Measurements from ENCODE around the gene GTF3A.
A peak's percentile ranks its signal among the peaks of the same experiment; 100 is the strongest.

The GTF3A gene

DNA sequence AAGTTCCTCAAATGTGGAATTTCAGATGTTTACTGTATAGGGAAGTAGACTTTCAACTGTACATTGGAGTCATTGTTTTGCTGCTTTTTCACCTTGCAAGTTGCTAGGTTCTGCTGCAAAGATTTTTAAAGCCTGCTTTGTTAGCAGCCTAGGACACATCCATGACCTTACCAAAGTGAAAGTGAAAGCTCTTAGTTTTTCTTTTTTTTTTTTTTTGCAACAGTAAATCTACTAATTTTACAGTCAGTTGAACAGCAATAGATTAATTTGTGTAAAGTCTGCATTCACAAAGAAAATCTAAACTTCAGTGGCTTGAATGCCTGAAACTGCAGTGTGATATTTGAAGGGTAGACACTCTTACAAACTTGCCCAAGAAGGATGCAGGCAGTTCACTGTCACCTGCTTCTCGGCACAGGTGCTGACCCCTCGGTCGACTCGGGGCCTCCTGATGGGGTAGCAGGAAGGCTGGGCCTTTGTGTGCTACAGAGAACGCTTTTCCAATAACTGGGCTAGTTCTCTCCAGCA lies 31.0 kb downstream of the GTF3A start:
- ChIA-PET POLR2A (no interaction called here), CTCF (interaction anchor here (0.7 to 2.4 kb wide), 7 partner anchors 10 to 401 kb away, joined by 3 to 15 read pairs (median 4); no protein-coding TSS in a partner anchor)
- peak overlapping the region in 1 of 2 experiments; percentile 79 for H3K27ac ChIP-seq (ENCODE audit: insufficient read depth in 1 of 2, low read depth in 1 of 2, low read length in 2 of 2, poor library complexity in 1 of 2, severe bottlenecking in 2 of 2)
- H3K9me3 ChIP-seq (ENCODE audit: control extremely low read depth in 1 of 5, control insufficient read depth in 4 of 5, insufficient read depth in 2 of 5, low read depth in 1 of 5, low read length in 4 of 5) = no peaks in the 10 kb centered on the region
- H3K36me3 ChIP-seq (ENCODE audit: control insufficient read depth in 4 of 4, insufficient read depth in 4 of 4, low read length in 3 of 4) = no peaks in the 10 kb centered on the region
- H3K4me3 ChIP-seq (ENCODE audit: control insufficient read depth in 1 of 7, extremely low read depth in 1 of 7, insufficient read depth in 4 of 7, low read depth in 2 of 7, low read length in 6 of 7) = peak overlapping the region in 6 of 7 experiments; percentile 29 to 78 (median 57)
- WGBS (ENCODE audit: insufficient coverage) = 0% methylated on average over 5 of the region's 5 CpGs
- peak in 2 of 3 donors; percentile 58 to 66 for DNase-seq
- peaks cover 15 to 31% (median 24%) of the 10 kb centered on the region in 4 experiments for H3K4me1 ChIP-seq (ENCODE audit: control extremely low read depth in 1 of 4, control insufficient read depth in 4 of 4, insufficient read depth in 4 of 4, low read length in 3 of 4)
- no peaks in the 10 kb centered on the region for H3K27me3 ChIP-seq (replicated peaks in 2 of 5; ENCODE audit: control insufficient read depth in 4 of 5, insufficient read depth in 5 of 5, low read length in 4 of 5)

DNA sequence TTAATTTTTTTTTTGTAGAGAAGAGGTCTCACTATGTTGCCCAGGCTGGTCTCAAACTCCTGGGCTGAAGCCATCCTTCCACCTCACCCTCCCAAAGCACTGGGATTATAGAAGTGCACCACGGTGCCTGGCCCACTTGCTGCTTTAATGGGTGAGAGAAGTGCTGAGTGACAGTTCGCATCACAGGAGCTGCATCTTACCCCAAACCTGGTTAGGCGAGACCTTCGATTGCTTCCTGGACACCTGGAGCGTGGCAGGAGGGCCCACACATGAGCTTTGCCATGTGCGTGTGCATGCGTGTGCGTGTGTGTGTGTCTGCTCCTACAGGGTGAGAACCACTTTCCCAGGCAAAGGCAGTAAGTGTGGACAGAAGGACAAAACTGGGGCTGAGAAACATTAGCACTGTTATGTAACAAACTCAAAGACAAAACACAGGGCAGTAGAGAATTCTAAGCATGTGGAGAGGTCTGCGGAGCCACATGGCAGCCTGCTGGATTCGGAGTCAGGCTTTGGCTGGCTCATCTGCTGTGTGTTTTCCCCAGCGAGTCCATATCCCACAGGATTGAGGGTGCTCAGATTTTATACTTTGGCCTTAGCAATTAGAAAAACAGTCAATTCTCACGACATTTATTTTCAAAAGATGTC lies 37.6 kb downstream of the GTF3A start:
- H3K27me3 ChIP-seq (replicated peaks in 2 of 5; ENCODE audit: control insufficient read depth in 4 of 5, insufficient read depth in 5 of 5, low read length in 4 of 5) = no peaks in the 10 kb centered on the region
- no peaks in the 10 kb centered on the region for H3K36me3 ChIP-seq (ENCODE audit: control insufficient read depth in 4 of 4, insufficient read depth in 4 of 4, low read length in 3 of 4)
- H3K4me3 ChIP-seq (ENCODE audit: control insufficient read depth in 1 of 7, extremely low read depth in 1 of 7, insufficient read depth in 4 of 7, low read depth in 2 of 7, low read length in 6 of 7) = no peak overlapping the region
- WGBS (ENCODE audit: insufficient coverage) = 97% methylated on average over 9 of the region's 12 CpGs
- DNase-seq = no peak
- H3K9me3 ChIP-seq (ENCODE audit: control extremely low read depth in 1 of 5, control insufficient read depth in 4 of 5, insufficient read depth in 2 of 5, low read depth in 1 of 5, low read length in 4 of 5) = no peaks in the 10 kb centered on the region
- ChIA-PET POLR2A (interaction anchor here (0.7 kb wide), 1 partner anchor 89 kb away, joined by 5 read pairs; no protein-coding TSS in a partner anchor), CTCF (interaction anchor here (1.1 to 1.7 kb wide), 4 partner anchors 11 to 82 kb away, joined by 3 to 5 read pairs (median 4); no protein-coding TSS in a partner anchor)
- H3K4me1 ChIP-seq (ENCODE audit: control extremely low read depth in 1 of 4, control insufficient read depth in 4 of 4, insufficient read depth in 4 of 4, low read length in 3 of 4) = peaks cover 0 to 8% (median 5%) of the 10 kb centered on the region in 4 experiments
- H3K27ac ChIP-seq (ENCODE audit: insufficient read depth in 1 of 2, low read depth in 1 of 2, low read length in 2 of 2, poor library complexity in 1 of 2, severe bottlenecking in 2 of 2) = no peak overlapping the region

DNA sequence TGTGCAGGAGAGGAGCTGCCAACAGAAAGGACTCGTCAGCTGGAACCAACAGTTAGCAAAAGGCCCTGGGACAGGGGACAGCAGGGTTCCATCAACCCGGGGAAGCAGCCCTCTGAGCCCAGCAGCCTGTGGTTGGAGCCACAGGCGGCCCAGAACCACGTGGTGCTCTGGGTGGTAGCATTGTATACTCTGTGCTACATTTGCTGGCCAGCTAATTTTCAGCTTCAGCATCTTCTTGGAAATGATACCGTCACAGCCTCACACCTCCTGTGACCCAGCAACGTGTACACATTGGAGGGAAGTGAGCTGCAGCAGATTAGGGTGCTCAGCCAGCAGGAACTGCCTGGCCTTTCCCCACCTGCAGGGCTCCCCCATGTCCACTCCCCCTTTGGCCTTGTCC lies 39.1 kb downstream of the GTF3A start:
- no peak overlapping the region for H3K4me3 ChIP-seq (ENCODE audit: control insufficient read depth in 1 of 7, extremely low read depth in 1 of 7, insufficient read depth in 4 of 7, low read depth in 2 of 7, low read length in 6 of 7)
- POLR2A ChIA-PET = no interaction called here
- peaks cover 0 to 2% (median 0%) of the 10 kb centered on the region in 5 experiments for H3K9me3 ChIP-seq (ENCODE audit: control extremely low read depth in 1 of 5, control insufficient read depth in 4 of 5, insufficient read depth in 2 of 5, low read depth in 1 of 5, low read length in 4 of 5)
- H3K27ac ChIP-seq (ENCODE audit: insufficient read depth in 1 of 2, low read depth in 1 of 2, low read length in 2 of 2, poor library complexity in 1 of 2, severe bottlenecking in 2 of 2) = no peak overlapping the region
- H3K27me3 ChIP-seq (replicated peaks in 2 of 5; ENCODE audit: control insufficient read depth in 4 of 5, insufficient read depth in 5 of 5, low read length in 4 of 5) = no peaks in the 10 kb centered on the region
- CTCF ChIA-PET = interaction anchor here (1.0 to 1.7 kb wide), 2 partner anchors 59 to 81 kb away, joined by 4 to 5 read pairs; no protein-coding TSS in a partner anchor
- peaks cover 0 to 10% (median 7%) of the 10 kb centered on the region in 4 experiments for H3K4me1 ChIP-seq (ENCODE audit: control extremely low read depth in 1 of 4, control insufficient read depth in 4 of 4, insufficient read depth in 4 of 4, low read length in 3 of 4)
- DNase-seq = no peak
- 83% methylated on average over 6 of the region's 6 CpGs for WGBS (ENCODE audit: insufficient coverage)
- no peaks in the 10 kb centered on the region for H3K36me3 ChIP-seq (ENCODE audit: control insufficient read depth in 4 of 4, insufficient read depth in 4 of 4, low read length in 3 of 4)

DNA sequence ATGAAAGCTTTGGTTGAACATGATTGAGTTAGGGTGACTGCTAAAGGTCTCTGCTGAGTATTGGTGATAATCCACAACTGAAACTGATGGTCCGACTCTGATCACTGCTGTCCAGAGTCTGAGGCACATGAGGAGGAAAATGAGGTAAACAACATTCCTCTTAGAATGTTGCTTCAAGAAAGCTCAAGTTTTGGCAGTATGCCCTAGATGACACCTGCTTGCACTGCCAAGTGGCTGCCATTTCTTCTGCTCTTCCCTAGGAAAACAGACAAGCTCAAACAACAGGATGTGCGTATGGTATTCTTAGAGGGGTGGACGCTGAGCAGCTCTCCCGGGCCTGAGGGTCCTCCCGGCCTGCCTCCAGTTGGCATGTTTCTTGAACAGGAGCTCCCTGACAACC lies 41.2 kb downstream of the GTF3A start:
- ChIA-PET CTCF (interaction anchor here (0.6 to 2.0 kb wide), 7 partner anchors 9 to 361 kb away, joined by 3 to 15 read pairs (median 4); partner anchors contain the start of gene MTIF3), POLR2A (interaction anchor here (0.6 kb wide), 1 partner anchor 21 kb away, joined by 4 read pairs; no protein-coding TSS in a partner anchor)
- H3K9me3 ChIP-seq (ENCODE audit: control extremely low read depth in 1 of 5, control insufficient read depth in 4 of 5, insufficient read depth in 2 of 5, low read depth in 1 of 5, low read length in 4 of 5) = peaks cover 0 to 3% (median 0%) of the 10 kb centered on the region in 5 experiments
- peaks cover 0 to 10% (median 7%) of the 10 kb centered on the region in 4 experiments for H3K4me1 ChIP-seq (ENCODE audit: control extremely low read depth in 1 of 4, control insufficient read depth in 4 of 4, insufficient read depth in 4 of 4, low read length in 3 of 4)
- H3K36me3 ChIP-seq (ENCODE audit: control insufficient read depth in 4 of 4, insufficient read depth in 4 of 4, low read length in 3 of 4) = no peaks in the 10 kb centered on the region
- H3K27me3 ChIP-seq (replicated peaks in 2 of 5; ENCODE audit: control insufficient read depth in 4 of 5, insufficient read depth in 5 of 5, low read length in 4 of 5) = no peaks in the 10 kb centered on the region
- no peak overlapping the region for H3K4me3 ChIP-seq (ENCODE audit: control insufficient read depth in 1 of 7, extremely low read depth in 1 of 7, insufficient read depth in 4 of 7, low read depth in 2 of 7, low read length in 6 of 7)
- 95% methylated on average over 5 of the region's 5 CpGs for WGBS (ENCODE audit: insufficient coverage)
- DNase-seq = no peak
- no peak overlapping the region for H3K27ac ChIP-seq (ENCODE audit: insufficient read depth in 1 of 2, low read depth in 1 of 2, low read length in 2 of 2, poor library complexity in 1 of 2, severe bottlenecking in 2 of 2)

DNA sequence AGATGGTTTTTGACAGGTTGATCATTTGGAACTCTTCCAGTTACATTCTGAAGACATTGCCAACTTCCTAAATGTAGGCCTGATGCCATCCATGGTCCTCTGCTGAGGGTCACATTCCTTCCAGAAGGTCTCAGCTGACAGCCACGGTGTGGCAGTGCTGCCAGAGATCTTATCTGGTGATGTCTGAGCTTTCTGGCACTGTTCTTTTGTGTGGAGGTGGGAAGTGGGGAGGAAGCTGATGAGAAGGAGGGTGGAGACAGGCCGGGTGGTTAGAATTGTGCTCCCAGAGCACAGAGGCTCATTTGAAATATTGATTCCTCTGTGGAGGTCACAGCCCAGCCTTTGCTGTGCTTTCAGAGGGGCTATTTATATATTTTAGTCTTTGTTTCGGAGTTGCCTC lies 42.1 kb downstream of the GTF3A start:
- WGBS (ENCODE audit: insufficient coverage) = 41% methylated on average over 2 of the region's 3 CpGs
- DNase-seq = peak in 1 of 3 donors; percentile 36
- H3K9me3 ChIP-seq (ENCODE audit: control extremely low read depth in 1 of 5, control insufficient read depth in 4 of 5, insufficient read depth in 2 of 5, low read depth in 1 of 5, low read length in 4 of 5) = peaks cover 0 to 3% (median 0%) of the 10 kb centered on the region in 5 experiments
- ChIA-PET POLR2A (no interaction called here), CTCF (interaction anchor here (0.9 to 2.0 kb wide), 5 partner anchors 10 to 20 kb away, joined by 3 to 15 read pairs (median 4); partner anchors contain the start of gene MTIF3)
- H3K27me3 ChIP-seq (replicated peaks in 2 of 5; ENCODE audit: control insufficient read depth in 4 of 5, insufficient read depth in 5 of 5, low read length in 4 of 5) = no peaks in the 10 kb centered on the region
- no peak overlapping the region for H3K4me3 ChIP-seq (ENCODE audit: control insufficient read depth in 1 of 7, extremely low read depth in 1 of 7, insufficient read depth in 4 of 7, low read depth in 2 of 7, low read length in 6 of 7)
- no peaks in the 10 kb centered on the region for H3K36me3 ChIP-seq (ENCODE audit: control insufficient read depth in 4 of 4, insufficient read depth in 4 of 4, low read length in 3 of 4)
- no peak overlapping the region for H3K27ac ChIP-seq (ENCODE audit: insufficient read depth in 1 of 2, low read depth in 1 of 2, low read length in 2 of 2, poor library complexity in 1 of 2, severe bottlenecking in 2 of 2)
- H3K4me1 ChIP-seq (ENCODE audit: control extremely low read depth in 1 of 4, control insufficient read depth in 4 of 4, insufficient read depth in 4 of 4, low read length in 3 of 4) = peaks cover 0 to 10% (median 7%) of the 10 kb centered on the region in 4 experiments

DNA sequence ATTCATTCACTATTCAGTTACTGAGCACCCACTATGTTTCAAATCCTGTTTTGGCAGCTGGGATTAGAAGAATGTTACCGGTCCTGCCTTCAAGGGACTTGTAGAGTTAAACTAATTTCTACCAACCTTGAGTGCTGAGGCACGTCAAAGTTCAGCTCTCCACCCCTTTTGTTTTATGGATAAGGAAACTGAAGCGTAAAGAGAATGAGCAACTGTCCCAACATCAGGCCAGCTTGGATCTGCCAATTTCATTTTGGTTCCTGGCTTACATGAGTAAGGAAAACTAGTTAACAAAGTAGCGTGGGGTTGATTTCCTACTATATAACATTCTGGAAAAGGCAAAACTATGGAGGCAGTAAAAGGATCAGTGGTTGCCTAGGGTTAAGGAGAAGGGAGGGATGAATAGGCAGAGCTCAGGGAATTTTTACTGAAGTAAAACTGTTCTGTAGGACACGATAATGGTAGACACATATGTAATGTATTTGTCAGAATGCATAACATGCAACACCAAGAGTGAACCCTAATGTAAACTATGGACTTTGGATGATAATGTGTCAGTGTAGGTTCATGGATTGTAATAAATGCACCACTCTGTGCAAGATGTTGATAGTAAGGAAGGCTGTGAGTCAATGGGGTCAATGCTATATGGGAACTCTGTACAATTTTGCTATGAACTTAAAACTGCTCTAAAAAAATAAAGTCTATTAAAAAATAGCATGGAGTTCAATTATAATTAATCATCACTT lies 45.8 kb downstream of the GTF3A start:
- 100% methylated on average over 4 of the region's 5 CpGs for WGBS (ENCODE audit: insufficient coverage)
- Histone ChIP-seq H3K4me1 (ENCODE audit: control extremely low read depth in 1 of 4, control insufficient read depth in 4 of 4, insufficient read depth in 4 of 4, low read length in 3 of 4) (peaks cover 0 to 18% (median 11%) of the 10 kb centered on the region in 4 experiments), H3K9me3 (ENCODE audit: control extremely low read depth in 1 of 5, control insufficient read depth in 4 of 5, insufficient read depth in 2 of 5, low read depth in 1 of 5, low read length in 4 of 5) (peaks cover 0 to 3% (median 0%) of the 10 kb centered on the region in 5 experiments), H3K27ac (ENCODE audit: insufficient read depth in 1 of 2, low read depth in 1 of 2, low read length in 2 of 2, poor library complexity in 1 of 2, severe bottlenecking in 2 of 2) (no peak overlapping the region), H3K4me3 (ENCODE audit: control insufficient read depth in 1 of 7, extremely low read depth in 1 of 7, insufficient read depth in 4 of 7, low read depth in 2 of 7, low read length in 6 of 7) (no peak overlapping the region), H3K36me3 (ENCODE audit: control insufficient read depth in 4 of 4, insufficient read depth in 4 of 4, low read length in 3 of 4) (no peaks in the 10 kb centered on the region), H3K27me3 (replicated peaks in 2 of 5; ENCODE audit: control insufficient read depth in 4 of 5, insufficient read depth in 5 of 5, low read length in 4 of 5) (no peaks in the 10 kb centered on the region)
- ChIA-PET CTCF (no interaction called here), POLR2A (no interaction called here)
- no peak for DNase-seq

All from common myeloid progenitor, CD34-positive (primary cell).